Loucy (cell line): ENCODE data around the gene CAPN2.

Source experiments
- CTCF ChIP-seq: fragments of 200-600 bp; sonication (generic); conservative IDR thresholded peaks from 2 replicates; pipeline ENCODE4 v1.5.1; 2014; ENCODE audit warnings: mild to moderate bottlenecking, antibody characterized with exemption, low read length
- EZH2phosphoT487 ChIP-seq: fragments of 200-600 bp; IDR thresholded peaks from 2 replicates; pipeline ENCODE4 v1.6.1; 2018; ENCODE audit warnings: antibody characterized with exemption, mild to moderate bottlenecking, moderate library complexity, borderline replicate concordance

GRCh38 chr1:223703668-223704013, 8.7 kb upstream of the CAPN2 start:
- TF ChIP-seq CTCF, result no peak
- TF ChIP-seq EZH2phosphoT487, result no peak
